Glutamatergic neuron (in vitro differentiated cells): Measurements from ENCODE around the gene C1RL. TPM values are rescaled to one million over a fixed set of nuclear protein-coding genes. Genes with fewer than 3 reads are reported as not detected.
A peak's percentile ranks its signal among the peaks of the same experiment; 100 is the strongest.

Source experiments
- DNase-seq: peaks from one replicate; pipeline ENCODE4 v3.0.0; 2022
- H3K27ac Mint-ChIP-seq: one replicate; pipeline ENCODE4 v1.8.0; 2020; ENCODE audit warnings: mild to moderate bottlenecking, mixed read lengths, inconsistent platforms; ENCODE audit not compliant: unreplicated experiment
- H3K27me3 Mint-ChIP-seq: one replicate; pipeline ENCODE4 v1.8.0; 2020; ENCODE audit warnings: mild to moderate bottlenecking, moderate library complexity, mixed read lengths, inconsistent platforms; ENCODE audit not compliant: unreplicated experiment
- H3K36me3 Mint-ChIP-seq: one replicate; pipeline ENCODE4 v1.8.0; 2020; ENCODE audit warnings: mild to moderate bottlenecking, mixed read lengths, inconsistent platforms; ENCODE audit not compliant: unreplicated experiment
- H3K4me1 Mint-ChIP-seq: one replicate; pipeline ENCODE4 v1.8.0; 2020; ENCODE audit warnings: mild to moderate bottlenecking, low read depth, mixed read lengths, inconsistent platforms; ENCODE audit not compliant: unreplicated experiment
- H3K4me3 Mint-ChIP-seq: one replicate; pipeline ENCODE4 v1.8.0; 2020; ENCODE audit warnings: mild to moderate bottlenecking, mixed read lengths, inconsistent platforms; ENCODE audit not compliant: unreplicated experiment
- H3K9me3 Mint-ChIP-seq: one replicate; pipeline ENCODE4 v1.8.0; 2020; ENCODE audit warnings: mild to moderate bottlenecking, moderate library complexity, mixed read lengths, inconsistent platforms; ENCODE audit not compliant: unreplicated experiment
- total RNA-seq: library from RNA; stranded (reverse); fragmentation: NEBNext Ultra II Directional; extraction: Animal tissue kit (Norgen Biotek cat#: 25700); gene quantifications from one replicate; pipeline ENCODE4 v1.2.1, GENCODE V29; 2021; ENCODE audit not compliant: unreplicated experiment
- TF ChIP-seq, protein P1 (sequence below): fragments of 200-600 bp; sonication (generic); IDR thresholded peaks from one replicate; pipeline ENCODE4 v1.5.0; 2021; ENCODE audit not compliant: partially characterized antibody, unreplicated experiment

Gene C1RL
- total RNA-seq, 1 donor from 2014 or later = 12.8 TPM

GRCh38 chr12:7100239-7100638 is 8.8 kb downstream of the C1RL start:
- Mint-ChIP-seq H3K27ac (no peak overlapping the region), H3K36me3 (no peaks in the 10 kb centered on the region), H3K9me3 (no peaks in the 10 kb centered on the region), H3K4me3 (no peak overlapping the region), H3K4me1 (no peaks in the 10 kb centered on the region), H3K27me3 (peaks cover 1% of the 10 kb centered on the region)
- DNase-seq = no peak
- TF ChIP-seq, protein P1, sequence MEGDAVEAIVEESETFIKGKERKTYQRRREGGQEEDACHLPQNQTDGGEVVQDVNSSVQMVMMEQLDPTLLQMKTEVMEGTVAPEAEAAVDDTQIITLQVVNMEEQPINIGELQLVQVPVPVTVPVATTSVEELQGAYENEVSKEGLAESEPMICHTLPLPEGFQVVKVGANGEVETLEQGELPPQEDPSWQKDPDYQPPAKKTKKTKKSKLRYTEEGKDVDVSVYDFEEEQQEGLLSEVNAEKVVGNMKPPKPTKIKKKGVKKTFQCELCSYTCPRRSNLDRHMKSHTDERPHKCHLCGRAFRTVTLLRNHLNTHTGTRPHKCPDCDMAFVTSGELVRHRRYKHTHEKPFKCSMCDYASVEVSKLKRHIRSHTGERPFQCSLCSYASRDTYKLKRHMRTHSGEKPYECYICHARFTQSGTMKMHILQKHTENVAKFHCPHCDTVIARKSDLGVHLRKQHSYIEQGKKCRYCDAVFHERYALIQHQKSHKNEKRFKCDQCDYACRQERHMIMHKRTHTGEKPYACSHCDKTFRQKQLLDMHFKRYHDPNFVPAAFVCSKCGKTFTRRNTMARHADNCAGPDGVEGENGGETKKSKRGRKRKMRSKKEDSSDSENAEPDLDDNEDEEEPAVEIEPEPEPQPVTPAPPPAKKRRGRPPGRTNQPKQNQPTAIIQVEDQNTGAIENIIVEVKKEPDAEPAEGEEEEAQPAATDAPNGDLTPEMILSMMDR = no peak

GRCh38 chr12:7099290-7099996 is 9.6 kb downstream of the C1RL start:
- H3K4me3 Mint-ChIP-seq = no peak overlapping the region
- H3K36me3 Mint-ChIP-seq = no peaks in the 10 kb centered on the region
- peaks cover 1% of the 10 kb centered on the region for H3K27me3 Mint-ChIP-seq
- TF ChIP-seq, protein P1 = no peak
- H3K27ac Mint-ChIP-seq = no peak overlapping the region
- H3K9me3 Mint-ChIP-seq = no peaks in the 10 kb centered on the region
- no peak for DNase-seq
- H3K4me1 Mint-ChIP-seq = no peaks in the 10 kb centered on the region

DNA sequence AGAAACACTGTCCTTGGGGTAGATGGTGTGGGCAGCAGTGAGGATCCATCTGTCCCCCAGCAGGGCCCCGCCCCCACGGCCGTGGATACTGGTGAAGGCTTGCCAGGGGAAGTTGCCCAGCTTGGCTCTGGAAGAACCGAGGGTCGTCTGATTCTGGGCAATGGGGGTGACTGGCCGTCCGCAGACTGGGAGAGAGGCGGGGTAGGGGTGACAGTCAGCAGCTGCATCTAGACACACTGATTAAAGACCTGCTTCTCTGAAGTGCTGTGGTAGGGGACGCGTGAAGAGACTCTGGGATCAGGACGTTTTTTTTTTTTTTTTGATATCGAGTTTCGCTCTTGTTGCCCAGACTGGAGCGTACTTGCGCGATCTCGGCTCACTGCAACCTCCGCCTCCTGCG is 12.0 kb downstream of the C1RL start:
- Mint-ChIP-seq H3K4me1 (no peaks in the 10 kb centered on the region), H3K9me3 (no peaks in the 10 kb centered on the region), H3K4me3 (no peak overlapping the region), H3K27ac (no peak overlapping the region), H3K36me3 (no peaks in the 10 kb centered on the region), H3K27me3 (peaks cover 1% of the 10 kb centered on the region)
- no peak for DNase-seq
- TF ChIP-seq, protein P1 = no peak

GRCh38 chr12:7096006-7096932 is 12.7 kb downstream of the C1RL start:
- Mint-ChIP-seq H3K36me3 (no peaks in the 10 kb centered on the region), H3K9me3 (no peaks in the 10 kb centered on the region), H3K4me3 (no peak overlapping the region), H3K27me3 (peaks cover 1% of the 10 kb centered on the region), H3K27ac (no peak overlapping the region), H3K4me1 (no peaks in the 10 kb centered on the region)
- DNase-seq = no peak
- TF ChIP-seq, protein P1 = no peak

DNA sequence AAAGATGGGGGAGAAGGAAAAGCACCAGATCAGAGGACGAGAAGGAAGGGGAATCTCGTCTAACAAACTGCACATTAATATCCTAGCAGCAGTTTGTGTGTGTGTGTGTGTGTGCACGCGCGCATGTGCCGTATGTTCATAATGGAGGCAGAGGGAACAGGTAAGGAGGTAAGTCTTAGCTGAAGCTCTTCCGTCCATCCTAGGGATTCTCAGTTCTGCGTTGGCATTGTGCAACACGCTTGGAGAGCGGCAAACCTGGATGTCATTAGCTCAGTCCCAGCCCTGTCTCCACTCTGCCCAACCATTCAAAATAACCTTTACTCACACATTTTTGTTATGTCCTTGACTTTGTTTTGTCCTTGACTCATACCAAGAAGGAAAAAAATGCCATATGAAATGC is 15.1 kb downstream of the C1RL start:
- H3K27ac Mint-ChIP-seq = peak overlapping the region; percentile 9
- H3K4me1 Mint-ChIP-seq = peaks cover 9% of the 10 kb centered on the region
- H3K27me3 Mint-ChIP-seq = peaks cover 7% of the 10 kb centered on the region
- no peak for DNase-seq
- peaks cover 4% of the 10 kb centered on the region for H3K9me3 Mint-ChIP-seq
- TF ChIP-seq, protein P1 = no peak
- H3K4me3 Mint-ChIP-seq = no peak overlapping the region
- no peaks in the 10 kb centered on the region for H3K36me3 Mint-ChIP-seq
